Neural cell (in vitro differentiated cells): ENCODE measurements around the gene BCKDK. TPM values are rescaled to one million over a fixed set of nuclear protein-coding genes. Genes with fewer than 3 reads are reported as not detected.

ENCODE experiments used
- H2AFZ ChIP-seq: fragments of 200-600, 300-800 bp; sonication (generic), shearing (Covaris generic); 2 replicates; pipeline ENCODE4 v1.6.0; 2014; ENCODE audit warnings: low read depth, mild to moderate bottlenecking, antibody characterized with exemption, low read length, moderate library complexity
- H3F3A ChIP-seq: fragments of 200-600 bp; shearing (Covaris generic); 2 replicates; pipeline ENCODE4 v1.6.1; 2016; ENCODE audit warnings: mild to moderate bottlenecking, moderate library complexity, mixed read lengths, antibody characterized with exemption, low read length; ENCODE audit not compliant: insufficient read depth, poor library complexity, severe bottlenecking
- H3K27ac ChIP-seq: fragments of 200-600, 300-800 bp; sonication (generic), shearing (Covaris generic); 2 replicates; pipeline ENCODE4 v1.5.1; 2014; ENCODE audit warnings: mild to moderate bottlenecking, low read length, moderate library complexity
- H3K27me3 ChIP-seq: fragments of 300-800, 200-600 bp; sonication (generic), shearing (Covaris generic); 2 replicates; pipeline ENCODE4 v1.6.0; 2014; ENCODE audit warnings: mild to moderate bottlenecking, low read depth, low read length, moderate library complexity; ENCODE audit not compliant: insufficient read depth
- H3K36me3 ChIP-seq: fragments of 300-800, 200-600 bp; sonication (generic), shearing (Covaris generic); 2 replicates; pipeline ENCODE4 v1.5.1; 2014; ENCODE audit warnings: mild to moderate bottlenecking, antibody characterized with exemption, low read length, moderate library complexity; ENCODE audit not compliant: insufficient read depth
- H3K4me2 ChIP-seq: fragments of 300-800, 200-600 bp; sonication (generic), shearing (Covaris generic); 2 replicates; pipeline ENCODE4 v1.6.0; 2014; ENCODE audit warnings: mild to moderate bottlenecking, low read length
- H3K4me3 ChIP-seq: fragments of 300-800, 200-600 bp; sonication (generic), shearing (Covaris generic); 2 replicates; pipeline ENCODE4 v1.5.1; 2014; ENCODE audit warnings: mild to moderate bottlenecking, low read length, moderate library complexity
- H3K79me2 ChIP-seq: fragments of 200-600 bp; shearing (Covaris generic); replicated peaks from 2 replicates; pipeline ENCODE4 v1.6.0; 2014; ENCODE audit warnings: mild to moderate bottlenecking, low read length, moderate library complexity; ENCODE audit not compliant: insufficient read depth
- H3K9ac ChIP-seq: fragments of 300-800, 200-600 bp; sonication (generic), shearing (Covaris generic); 2 replicates; pipeline ENCODE4 v1.6.1; 2016; ENCODE audit warnings: mild to moderate bottlenecking, low read length, mixed read lengths
- H3K9me2 ChIP-seq: fragments of 200-600 bp; shearing (Covaris generic); 2 replicates; pipeline ENCODE4 v1.6.1; 2016; ENCODE audit warnings: mild to moderate bottlenecking, low read length, mixed read lengths; ENCODE audit not compliant: insufficient read depth
- H3K9me3 ChIP-seq: fragments of 200-600, 300-800 bp; sonication (generic), shearing (Covaris generic); 2 replicates; pipeline ENCODE4 v1.6.1; 2016; ENCODE audit warnings: mild to moderate bottlenecking, mixed run types, low read length, moderate library complexity, mixed read lengths
- H4K20me1 ChIP-seq: fragments of 200-600 bp; shearing (Covaris generic); 2 replicates; pipeline ENCODE4 v1.6.1; 2016; ENCODE audit warnings: mild to moderate bottlenecking, mixed run types; ENCODE audit not compliant: insufficient read depth
- EP300 ChIP-seq: fragments of 450-650 bp; conservative IDR thresholded peaks from 2 replicates; pipeline ENCODE4 v1.6.1; 2014; ENCODE audit warnings: antibody characterized with exemption, mild to moderate bottlenecking, moderate library complexity; ENCODE audit not compliant: poor library complexity, severe bottlenecking
- EZH2 ChIP-seq: fragments of 200-600, 300-800 bp; shearing (Covaris generic), sonication (generic); IDR thresholded peaks from 2 replicates; pipeline ENCODE4 v1.6.1; 2014; ENCODE audit warnings: antibody characterized with exemption, low read length, borderline replicate concordance, mild to moderate bottlenecking; ENCODE audit not compliant: insufficient read depth, poor library complexity, severe bottlenecking
- MXI1 ChIP-seq: fragments of 450-650 bp; conservative IDR thresholded peaks from 2 replicates; pipeline ENCODE4 v1.6.1; 2014; ENCODE audit warnings: antibody characterized with exemption, mild to moderate bottlenecking; ENCODE audit not compliant: poor library complexity, severe bottlenecking
- POLR2AphosphoS5 ChIP-seq: IDR thresholded peaks from 2 replicates; pipeline ENCODE4 v1.6.1; 2012
- RAD21 ChIP-seq: fragments of 450-650 bp; conservative IDR thresholded peaks from 2 replicates; pipeline ENCODE4 v1.6.1; 2014; ENCODE audit warnings: antibody characterized with exemption, mild to moderate bottlenecking, moderate library complexity
- REST ChIP-seq: IDR thresholded peaks from 2 replicates; pipeline ENCODE4 v1.6.1; 2012; ENCODE audit warnings: borderline replicate concordance
- SMC3 ChIP-seq: fragments of 450-650 bp; conservative IDR thresholded peaks from 2 replicates; pipeline ENCODE4 v1.6.1; 2014; ENCODE audit warnings: antibody characterized with exemption, mild to moderate bottlenecking, moderate library complexity; ENCODE audit not compliant: poor library complexity
- TAF1 ChIP-seq: IDR thresholded peaks from 2 replicates; pipeline ENCODE4 v1.6.1; 2012; ENCODE audit warnings: low read depth
- polyA plus RNA-seq: library from polyadenylated mRNA; depleted of rRNA; stranded (reverse); fragments of >200 nt; gene quantifications from 2 replicates; pipeline ENCODE4 v1.2.3, GENCODE V29; 2014
- TF ChIP-seq, protein P1 (sequence below): fragments of 450-650 bp; IDR thresholded peaks from 2 replicates; pipeline ENCODE4 v1.5.1; 2014; ENCODE audit warnings: antibody characterized with exemption, mild to moderate bottlenecking, moderate library complexity; ENCODE audit not compliant: poor library complexity, severe bottlenecking

Gene BCKDK
- polyA plus RNA-seq, 1 donor from 2014 or later = 26.8 TPM

GRCh38 chr16:31085873-31086628 is 22.1 kb upstream of the BCKDK start:
- peaks cover 5% of the 10 kb centered on the region for H3K36me3 ChIP-seq
- H3K27ac ChIP-seq = no peak overlapping the region
- H4K20me1 ChIP-seq = no peaks in the 10 kb centered on the region
- H3K27me3 ChIP-seq = no peaks in the 10 kb centered on the region
- H3K79me2 ChIP-seq = no peaks in the 10 kb centered on the region
- no peak overlapping the region for H3K4me2 ChIP-seq
- no peak for TF ChIP-seq RAD21
- TF ChIP-seq EP300 = no peak
- no peak for TF ChIP-seq EZH2
- TF ChIP-seq TAF1 = no peak
- TF ChIP-seq, protein P1, sequence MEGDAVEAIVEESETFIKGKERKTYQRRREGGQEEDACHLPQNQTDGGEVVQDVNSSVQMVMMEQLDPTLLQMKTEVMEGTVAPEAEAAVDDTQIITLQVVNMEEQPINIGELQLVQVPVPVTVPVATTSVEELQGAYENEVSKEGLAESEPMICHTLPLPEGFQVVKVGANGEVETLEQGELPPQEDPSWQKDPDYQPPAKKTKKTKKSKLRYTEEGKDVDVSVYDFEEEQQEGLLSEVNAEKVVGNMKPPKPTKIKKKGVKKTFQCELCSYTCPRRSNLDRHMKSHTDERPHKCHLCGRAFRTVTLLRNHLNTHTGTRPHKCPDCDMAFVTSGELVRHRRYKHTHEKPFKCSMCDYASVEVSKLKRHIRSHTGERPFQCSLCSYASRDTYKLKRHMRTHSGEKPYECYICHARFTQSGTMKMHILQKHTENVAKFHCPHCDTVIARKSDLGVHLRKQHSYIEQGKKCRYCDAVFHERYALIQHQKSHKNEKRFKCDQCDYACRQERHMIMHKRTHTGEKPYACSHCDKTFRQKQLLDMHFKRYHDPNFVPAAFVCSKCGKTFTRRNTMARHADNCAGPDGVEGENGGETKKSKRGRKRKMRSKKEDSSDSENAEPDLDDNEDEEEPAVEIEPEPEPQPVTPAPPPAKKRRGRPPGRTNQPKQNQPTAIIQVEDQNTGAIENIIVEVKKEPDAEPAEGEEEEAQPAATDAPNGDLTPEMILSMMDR = no peak
- TF ChIP-seq POLR2AphosphoS5 = no peak
- TF ChIP-seq SMC3 = no peak
- H3K9me2 ChIP-seq = no peaks in the 10 kb centered on the region
- no peak overlapping the region for H2AFZ ChIP-seq
- no peak overlapping the region for H3K4me3 ChIP-seq
- H3F3A ChIP-seq = no peaks in the 10 kb centered on the region
- H3K9me3 ChIP-seq = no peaks in the 10 kb centered on the region
- H3K9ac ChIP-seq = no peak overlapping the region

DNA sequence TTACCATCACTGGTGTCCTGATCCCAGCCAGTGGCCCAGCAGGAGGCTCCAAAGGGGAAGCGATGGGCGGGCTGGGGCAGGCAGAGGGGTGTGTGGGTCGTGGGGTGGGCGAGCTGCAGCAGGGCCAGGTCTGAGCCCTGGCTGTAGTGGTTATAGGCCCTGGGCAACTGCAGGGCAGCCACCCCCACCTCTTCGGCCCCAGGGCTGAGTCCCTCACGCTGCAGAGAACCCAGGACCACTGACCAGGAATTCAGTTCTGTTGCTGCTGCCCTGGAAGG is 21.6 kb upstream of the BCKDK start:
- H2AFZ ChIP-seq = no peak overlapping the region
- H3K79me2 ChIP-seq = no peaks in the 10 kb centered on the region
- H4K20me1 ChIP-seq = no peaks in the 10 kb centered on the region
- no peak overlapping the region for H3K27ac ChIP-seq
- H3K4me2 ChIP-seq = no peak overlapping the region
- no peak overlapping the region for H3K4me3 ChIP-seq
- peaks cover 5% of the 10 kb centered on the region for H3K36me3 ChIP-seq
- H3K27me3 ChIP-seq = no peaks in the 10 kb centered on the region
- no peaks in the 10 kb centered on the region for H3K9me3 ChIP-seq
- TF ChIP-seq MXI1 (no peak), EP300 (no peak), REST (no peak), RAD21 (no peak), POLR2AphosphoS5 (no peak), EZH2 (no peak), TAF1 (no peak), SMC3 (no peak)
- TF ChIP-seq, protein P1 = no peak
- no peaks in the 10 kb centered on the region for H3K9me2 ChIP-seq
- no peak overlapping the region for H3K9ac ChIP-seq
- no peaks in the 10 kb centered on the region for H3F3A ChIP-seq
